ENCODE results near the gene ZFHX3.

GRCh38 chr16:73064994-73065545 lies 17.1 kb upstream of the ZFHX3 start:
- no peak for TF ChIP-seq CTCF (conservative IDR thresholded peaks at IDR 0.05 in 1 of 2, IDR thresholded peaks at IDR 0.05 in 1 of 2; ENCODE audit: low read depth in 1 of 2, low read length in 2 of 2)
- no peak for TF ChIP-seq EZH2 (IDR thresholded peaks at IDR 0.05; ENCODE audit: low read length, missing control alignments)

Data from fibroblast of lung (primary cell).